ENCODE results near the gene UGT1A4. TPM values are rescaled to one million over a fixed set of nuclear protein-coding genes. Genes with fewer than 3 reads are reported as not detected.

The UGT1A4 gene
- total RNA-seq, 5 donors from 2014 or later (not counting 1 experiment from before 2014, with no cell fraction given) = not detected

DNA sequence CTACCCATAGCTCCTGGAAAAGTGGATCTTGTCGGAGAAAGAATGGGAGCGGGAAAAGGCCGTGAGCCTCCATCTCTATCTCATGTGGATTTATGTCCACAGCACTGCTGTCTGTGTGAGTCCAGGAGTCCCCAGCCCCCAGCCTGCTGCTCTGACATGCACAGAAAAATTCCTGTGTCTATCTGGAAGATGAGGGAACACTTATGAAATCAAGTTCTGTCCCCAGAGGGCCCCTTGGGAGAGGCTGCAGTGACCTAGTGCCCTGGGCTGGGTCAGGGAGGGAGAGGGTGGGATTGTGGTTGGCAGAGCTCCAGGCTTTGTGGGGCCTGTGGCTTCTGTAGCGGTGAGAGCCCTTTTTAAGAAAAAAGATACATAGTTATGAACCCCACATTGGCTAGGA lies 98.2 kb downstream of the UGT1A4 start:
- Mint-ChIP-seq H3K9me3 (no peaks in the 10 kb centered on the region), H3K27me3 (peaks cover 14 to 37% of the 10 kb centered on the region in 2 donors), H3K4me1 (peaks cover 0 to 5% (median 0%) of the 10 kb centered on the region in 3 donors), H3K36me3 (no peaks in the 10 kb centered on the region), H3K27ac (no peak overlapping the region), H3K4me3 (no peak overlapping the region)
- no peaks in the 10 kb centered on the region for H3K4me1 ChIP-seq (ENCODE audit: control insufficient read depth in 1 of 2, extremely low read depth in 1 of 2, insufficient read depth in 2 of 2, low read length in 2 of 2)
- no peak overlapping the region for H3K4me3 ChIP-seq (ENCODE audit: control insufficient read depth in 1 of 2, extremely low read depth in 1 of 2, low read length in 1 of 2)
- H3K27me3 ChIP-seq (replicated peaks in 1 of 2; ENCODE audit: control insufficient read depth in 2 of 2, extremely low read depth in 1 of 2, insufficient read depth in 2 of 2, low read length in 1 of 2) = peaks cover 0 to 45% of the 10 kb centered on the region in 2 experiments
- ATAC-seq (replicated peaks in 1 of 4) (no peak), DNase-seq (no peak)
- H3K27ac ChIP-seq (ENCODE audit: low read length) = no peak overlapping the region
- WGBS (ENCODE audit: insufficient coverage) = 100% methylated on average over 2 of the region's 4 CpGs
- POLR2A ChIA-PET = no interaction called here
- CTCF ChIA-PET = no interaction called here
- H3K36me3 ChIP-seq (ENCODE audit: control insufficient read depth in 2 of 2, extremely low read depth in 1 of 2, insufficient read depth in 1 of 2, low read length in 1 of 2) = no peaks in the 10 kb centered on the region
- no peaks in the 10 kb centered on the region for H3K9me3 ChIP-seq

DNA sequence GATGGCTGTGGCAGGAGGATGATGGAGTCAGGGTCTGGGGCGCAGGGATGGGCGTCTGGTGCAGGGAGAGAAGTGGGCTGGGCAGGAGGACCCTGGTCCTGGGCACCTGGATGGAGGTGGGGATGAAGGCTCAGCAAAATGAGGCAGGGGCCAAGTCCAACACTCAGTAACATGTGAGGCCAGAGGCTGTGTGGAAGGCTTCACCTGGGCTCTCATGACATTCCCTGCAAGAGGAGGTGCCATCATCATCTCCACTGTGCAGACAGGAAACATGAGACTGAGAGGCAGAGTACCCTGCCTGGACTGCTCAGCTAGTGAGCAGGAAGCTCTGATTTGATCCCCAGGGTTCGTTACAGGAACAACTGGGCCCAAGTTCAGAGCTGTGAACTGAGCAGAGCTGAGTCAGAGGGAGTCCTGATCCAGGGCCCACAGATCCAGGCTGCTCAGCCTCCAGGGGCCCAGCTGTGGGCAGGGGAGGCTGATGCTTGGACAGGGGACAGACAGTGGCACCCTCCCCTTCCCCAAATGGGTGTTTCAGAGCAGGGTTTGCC lies 98.9 kb downstream of the UGT1A4 start:
- Mint-ChIP-seq H3K36me3 (no peaks in the 10 kb centered on the region), H3K27me3 (peaks cover 14 to 33% of the 10 kb centered on the region in 2 donors), H3K9me3 (no peaks in the 10 kb centered on the region), H3K27ac (no peak overlapping the region), H3K4me1 (peaks cover 0 to 5% (median 0%) of the 10 kb centered on the region in 3 donors), H3K4me3 (no peak overlapping the region)
- Histone ChIP-seq H3K4me3 (ENCODE audit: control insufficient read depth in 1 of 2, extremely low read depth in 1 of 2, low read length in 1 of 2) (no peak overlapping the region), H3K27ac (ENCODE audit: low read length) (no peak overlapping the region), H3K9me3 (no peaks in the 10 kb centered on the region), H3K27me3 (replicated peaks in 1 of 2; ENCODE audit: control insufficient read depth in 2 of 2, extremely low read depth in 1 of 2, insufficient read depth in 2 of 2, low read length in 1 of 2) (peaks cover 0 to 52% of the 10 kb centered on the region in 2 experiments), H3K36me3 (ENCODE audit: control insufficient read depth in 2 of 2, extremely low read depth in 1 of 2, insufficient read depth in 1 of 2, low read length in 1 of 2) (no peaks in the 10 kb centered on the region), H3K4me1 (ENCODE audit: control insufficient read depth in 1 of 2, extremely low read depth in 1 of 2, insufficient read depth in 2 of 2, low read length in 2 of 2) (no peaks in the 10 kb centered on the region)
- no peak for ATAC-seq (replicated peaks in 1 of 4)
- ChIA-PET CTCF (no interaction called here), POLR2A (no interaction called here)
- DNase-seq = peak in 1 of 35 experiments; percentile 22
- 65% methylated on average over 3 of the region's 3 CpGs for WGBS (ENCODE audit: insufficient coverage)

DNA sequence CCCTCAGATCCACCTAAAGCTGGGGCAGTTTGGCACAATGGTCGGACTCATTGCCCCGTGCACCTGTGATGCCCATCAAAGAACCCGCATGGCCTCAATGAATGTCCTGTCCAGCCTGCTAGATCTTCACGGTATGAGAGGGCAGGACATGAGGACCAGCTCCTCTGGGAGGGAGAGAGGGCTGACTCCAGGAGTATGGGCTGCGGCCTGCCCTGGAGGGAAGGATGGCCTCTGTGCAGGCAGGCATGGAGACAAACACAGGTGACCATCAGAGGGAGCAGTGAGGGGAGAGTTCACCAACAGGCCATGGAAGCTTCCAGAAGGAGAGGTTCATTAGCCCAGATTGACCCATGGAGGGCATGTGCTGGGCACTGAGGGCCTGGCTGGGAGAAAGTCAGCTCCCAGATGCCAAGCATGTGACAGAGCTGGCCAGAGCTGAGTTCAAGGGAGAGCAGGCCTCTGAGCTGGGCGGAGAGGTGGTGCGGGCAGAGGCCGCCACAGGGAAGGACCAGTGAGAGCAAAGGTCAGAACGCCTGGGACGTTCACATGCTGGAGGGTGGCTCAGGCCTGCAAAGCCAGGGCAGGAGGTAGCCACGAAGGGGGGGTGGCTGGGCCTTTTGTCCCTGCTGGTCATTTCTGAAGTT lies 99.6 kb downstream of the UGT1A4 start:
- 90% methylated on average over 10 of the region's 11 CpGs for WGBS (ENCODE audit: insufficient coverage)

DNA sequence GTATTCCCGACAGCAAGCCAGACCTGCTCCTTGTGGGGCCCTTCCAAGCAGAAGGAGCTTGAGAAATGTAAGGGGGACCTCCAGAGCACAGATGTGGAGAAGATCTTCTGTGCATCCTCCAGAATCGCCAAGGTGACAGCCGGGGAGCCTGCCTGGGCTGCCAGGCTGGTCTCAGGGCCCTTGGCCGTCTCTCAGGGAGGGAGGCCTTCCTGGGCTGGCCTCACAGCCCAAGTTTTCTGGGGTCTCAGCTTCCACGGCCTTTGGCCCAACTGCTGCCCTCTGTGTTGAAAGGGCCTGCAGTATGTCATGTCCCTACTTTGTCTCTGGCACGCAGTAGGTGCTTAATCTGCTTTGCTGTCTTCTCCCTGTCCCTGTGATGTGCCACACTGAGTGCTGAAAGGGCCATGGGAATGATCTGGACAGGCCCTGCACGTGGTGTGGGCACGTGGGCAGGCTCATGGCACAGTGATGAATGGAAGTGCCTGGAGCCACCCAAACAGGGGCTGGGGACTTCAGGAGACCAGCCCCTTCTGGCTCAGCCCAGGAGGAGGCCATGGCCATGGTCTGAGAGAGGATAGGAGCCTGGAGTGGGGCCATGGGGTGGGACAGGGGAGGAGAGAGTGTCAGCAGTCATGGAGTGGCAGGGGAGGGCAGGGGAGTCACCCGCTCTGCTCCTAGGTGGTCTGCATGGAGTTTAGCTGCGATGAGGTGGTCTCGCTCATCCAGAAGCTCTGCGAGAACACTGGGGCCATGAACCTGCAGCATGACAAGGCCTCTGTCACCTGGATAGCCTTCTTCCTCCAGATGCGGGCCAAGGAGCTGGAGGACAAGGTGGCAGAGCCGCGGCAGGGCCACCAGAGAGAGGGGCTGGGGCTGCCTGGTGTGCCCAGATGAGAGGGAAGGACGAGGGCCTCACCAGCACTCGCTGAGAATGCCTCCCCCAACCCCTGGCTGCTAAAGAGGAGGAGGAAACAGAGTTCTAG lies 100.4 kb downstream of the UGT1A4 start:
- WGBS (ENCODE audit: insufficient coverage) = 57% methylated on average over 11 of the region's 17 CpGs
- no peaks in the 10 kb centered on the region for H3K36me3 ChIP-seq (ENCODE audit: control insufficient read depth in 2 of 2, extremely low read depth in 1 of 2, insufficient read depth in 1 of 2, low read length in 1 of 2)
- no peak overlapping the region for H3K27ac ChIP-seq (ENCODE audit: low read length)
- Mint-ChIP-seq H3K36me3 (no peaks in the 10 kb centered on the region), H3K27me3 (peaks cover 14 to 33% of the 10 kb centered on the region in 2 donors), H3K9me3 (no peaks in the 10 kb centered on the region), H3K4me3 (no peak overlapping the region), H3K27ac (no peak overlapping the region), H3K4me1 (peaks cover 0 to 5% (median 0%) of the 10 kb centered on the region in 3 donors)
- ATAC-seq (replicated peaks in 1 of 4) (no peak), DNase-seq (peak in 1 of 35 experiments; percentile 21)
- ChIA-PET POLR2A (no interaction called here), CTCF (no interaction called here)
- no peak overlapping the region for H3K4me3 ChIP-seq (ENCODE audit: control insufficient read depth in 1 of 2, extremely low read depth in 1 of 2, low read length in 1 of 2)
- H3K9me3 ChIP-seq = no peaks in the 10 kb centered on the region
- peaks cover 0 to 53% of the 10 kb centered on the region in 2 experiments for H3K27me3 ChIP-seq (replicated peaks in 1 of 2; ENCODE audit: control insufficient read depth in 2 of 2, extremely low read depth in 1 of 2, insufficient read depth in 2 of 2, low read length in 1 of 2)
- H3K4me1 ChIP-seq (ENCODE audit: control insufficient read depth in 1 of 2, extremely low read depth in 1 of 2, insufficient read depth in 2 of 2, low read length in 2 of 2) = no peaks in the 10 kb centered on the region

More for the DNA sequence above, 99.6 kb downstream of the UGT1A4 start:
- Mint-ChIP-seq H3K36me3 (no peaks in the 10 kb centered on the region), H3K4me3 (no peak overlapping the region), H3K9me3 (no peaks in the 10 kb centered on the region), H3K27ac (no peak overlapping the region), H3K4me1 (peaks cover 0 to 5% (median 0%) of the 10 kb centered on the region in 3 donors), H3K27me3 (peaks cover 14 to 33% of the 10 kb centered on the region in 2 donors)
- H3K27ac ChIP-seq (ENCODE audit: low read length) = no peak overlapping the region
- POLR2A ChIA-PET = no interaction called here
- ATAC-seq (replicated peaks in 1 of 4) (no peak), DNase-seq (peak in 2 of 35 experiments; percentile 9 to 19)
- no peaks in the 10 kb centered on the region for H3K9me3 ChIP-seq
- no peak overlapping the region for H3K4me3 ChIP-seq (ENCODE audit: control insufficient read depth in 1 of 2, extremely low read depth in 1 of 2, low read length in 1 of 2)
- peaks cover 0 to 55% of the 10 kb centered on the region in 2 experiments for H3K27me3 ChIP-seq (replicated peaks in 1 of 2; ENCODE audit: control insufficient read depth in 2 of 2, extremely low read depth in 1 of 2, insufficient read depth in 2 of 2, low read length in 1 of 2)
- no peaks in the 10 kb centered on the region for H3K36me3 ChIP-seq (ENCODE audit: control insufficient read depth in 2 of 2, extremely low read depth in 1 of 2, insufficient read depth in 1 of 2, low read length in 1 of 2)
- CTCF ChIA-PET = no interaction called here
- no peaks in the 10 kb centered on the region for H3K4me1 ChIP-seq (ENCODE audit: control insufficient read depth in 1 of 2, extremely low read depth in 1 of 2, insufficient read depth in 2 of 2, low read length in 2 of 2)

DNA sequence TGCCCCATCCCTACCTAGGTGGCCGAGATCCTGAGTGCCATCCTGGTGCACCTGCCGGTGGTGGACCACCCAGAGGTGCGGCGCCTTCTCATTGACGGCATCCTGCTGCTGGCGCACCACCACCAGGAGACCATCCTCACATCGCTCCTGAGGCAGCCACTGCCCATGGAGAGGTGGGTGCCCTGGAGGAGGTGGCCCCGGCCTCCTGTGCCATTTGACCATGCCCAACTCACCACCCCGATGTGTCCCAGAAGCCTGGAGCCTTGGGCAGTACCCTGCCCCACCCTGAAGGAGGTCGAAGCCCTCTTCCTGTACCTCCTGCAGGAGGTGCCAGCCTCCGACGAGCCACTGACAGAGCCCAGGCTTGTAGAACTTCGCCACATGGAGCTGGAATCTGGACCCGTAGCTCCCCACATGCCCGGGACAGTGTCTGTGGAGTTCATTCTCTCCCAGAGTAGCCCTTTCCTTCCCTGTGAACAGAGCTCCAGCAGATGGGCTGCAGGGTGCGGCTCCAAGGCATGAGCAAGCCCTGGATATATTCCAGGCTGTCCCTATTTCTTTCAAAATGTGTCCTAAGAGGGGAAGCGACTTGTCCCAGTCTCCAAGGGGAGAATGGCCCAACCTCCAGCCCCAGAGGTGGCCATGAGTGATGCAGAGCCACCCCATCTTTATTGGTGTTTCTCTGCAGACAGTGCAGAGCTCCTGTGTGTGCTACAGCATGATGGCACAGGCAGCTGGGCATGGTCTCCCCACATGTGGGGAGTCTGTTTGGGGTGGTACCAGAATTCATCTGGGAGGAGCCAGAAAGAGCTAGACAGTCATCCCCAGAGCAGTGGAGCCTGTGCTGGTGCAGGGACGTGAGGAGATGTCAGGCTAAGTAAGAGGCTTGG lies 101.6 kb downstream of the UGT1A4 start:
- no peaks in the 10 kb centered on the region for H3K9me3 ChIP-seq
- WGBS (ENCODE audit: insufficient coverage) = 73% methylated on average over 12 of the region's 18 CpGs
- ChIA-PET POLR2A (no interaction called here), CTCF (no interaction called here)
- peak in 1 of 35 experiments; percentile 13 for DNase-seq
- ATAC-seq (replicated peaks in 1 of 4) = no peak
- no peak overlapping the region for H3K4me3 Mint-ChIP-seq
- H3K27ac Mint-ChIP-seq = no peak overlapping the region
- peaks cover 14 to 29% of the 10 kb centered on the region in 2 donors for H3K27me3 Mint-ChIP-seq
- no peaks in the 10 kb centered on the region for H3K36me3 Mint-ChIP-seq
- H3K4me1 ChIP-seq (ENCODE audit: control insufficient read depth in 1 of 2, extremely low read depth in 1 of 2, insufficient read depth in 2 of 2, low read length in 2 of 2) = no peaks in the 10 kb centered on the region
- no peaks in the 10 kb centered on the region for H3K9me3 Mint-ChIP-seq
- H3K27me3 ChIP-seq (replicated peaks in 1 of 2; ENCODE audit: control insufficient read depth in 2 of 2, extremely low read depth in 1 of 2, insufficient read depth in 2 of 2, low read length in 1 of 2) = peaks cover 0 to 53% of the 10 kb centered on the region in 2 experiments
- H3K27ac ChIP-seq (ENCODE audit: low read length) = no peak overlapping the region
- H3K4me1 Mint-ChIP-seq = peaks cover 0 to 5% (median 0%) of the 10 kb centered on the region in 3 donors
- no peak overlapping the region for H3K4me3 ChIP-seq (ENCODE audit: control insufficient read depth in 1 of 2, extremely low read depth in 1 of 2, low read length in 1 of 2)
- no peaks in the 10 kb centered on the region for H3K36me3 ChIP-seq (ENCODE audit: control insufficient read depth in 2 of 2, extremely low read depth in 1 of 2, insufficient read depth in 1 of 2, low read length in 1 of 2)

DNA sequence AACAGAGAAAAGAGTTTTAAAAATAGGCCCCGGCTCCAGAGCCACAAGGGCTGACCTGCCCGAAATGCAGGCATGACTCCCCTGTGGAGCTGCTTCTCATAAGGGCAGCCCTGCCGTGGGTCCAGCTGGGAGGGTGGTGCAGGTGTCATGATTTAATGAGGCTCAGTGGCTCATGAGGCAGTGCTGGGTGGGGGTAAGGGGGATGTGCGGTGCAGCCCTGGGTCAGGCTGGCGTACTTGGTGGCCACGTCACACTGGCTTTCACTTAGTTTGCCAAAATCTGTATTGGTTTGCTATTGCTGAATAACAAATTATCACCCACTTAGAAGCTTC lies 102.2 kb downstream of the UGT1A4 start:
- no peaks in the 10 kb centered on the region for H3K36me3 Mint-ChIP-seq
- H3K27ac ChIP-seq (ENCODE audit: low read length) = no peak overlapping the region
- H3K4me1 ChIP-seq (ENCODE audit: control insufficient read depth in 1 of 2, extremely low read depth in 1 of 2, insufficient read depth in 2 of 2, low read length in 2 of 2) = no peaks in the 10 kb centered on the region
- ATAC-seq (replicated peaks in 1 of 4) = no peak
- peaks cover 0 to 5% (median 0%) of the 10 kb centered on the region in 3 donors for H3K4me1 Mint-ChIP-seq
- no peak overlapping the region for H3K4me3 ChIP-seq (ENCODE audit: control insufficient read depth in 1 of 2, extremely low read depth in 1 of 2, low read length in 1 of 2)
- H3K36me3 ChIP-seq (ENCODE audit: control insufficient read depth in 2 of 2, extremely low read depth in 1 of 2, insufficient read depth in 1 of 2, low read length in 1 of 2) = no peaks in the 10 kb centered on the region
- ChIA-PET POLR2A (no interaction called here), CTCF (no interaction called here)
- H3K27me3 Mint-ChIP-seq = peaks cover 14 to 29% of the 10 kb centered on the region in 2 donors
- no peaks in the 10 kb centered on the region for H3K9me3 ChIP-seq
- H3K27me3 ChIP-seq (replicated peaks in 1 of 2; ENCODE audit: control insufficient read depth in 2 of 2, extremely low read depth in 1 of 2, insufficient read depth in 2 of 2, low read length in 1 of 2) = peaks cover 0 to 53% of the 10 kb centered on the region in 2 experiments
- no peak overlapping the region for H3K27ac Mint-ChIP-seq
- WGBS (ENCODE audit: insufficient coverage) = 83% methylated on average over 3 of the region's 6 CpGs
- H3K9me3 Mint-ChIP-seq = no peaks in the 10 kb centered on the region
- no peak for DNase-seq
- H3K4me3 Mint-ChIP-seq = no peak overlapping the region
